Measurements from ENCODE around the gene TLCD5. TPM values are rescaled to one million over a fixed set of nuclear protein-coding genes. Genes with fewer than 3 reads are reported as not detected.
A peak's percentile ranks its signal among the peaks of the same experiment; 100 is the strongest.

Gene TLCD5
- total RNA-seq, 1 experiment from 2014 or later, result 6.0 TPM

GRCh38 chr11:120336641-120337354 lies 11.7 kb downstream of the TLCD5 start:
- H2AFZ ChIP-seq, result peak overlapping the region; percentile 91
- peaks cover 52% of the 10 kb centered on the region for H3K79me2 ChIP-seq (ENCODE audit: low read depth)
- no peak for TF ChIP-seq EZH2 (IDR thresholded peaks at IDR 0.05; ENCODE audit: low read depth)
- TF ChIP-seq CTCF (conservative IDR thresholded peaks at IDR 0.05), result no peak
- H4K20me1 ChIP-seq (ENCODE audit: insufficient read depth), result peaks cover 8% of the 10 kb centered on the region; the same call in 1 of the 2 replicates
- no peaks in the 10 kb centered on the region for H3K36me3 ChIP-seq (ENCODE audit: low read depth)
- H3K27me3 ChIP-seq (ENCODE audit: insufficient read depth, low read depth), result no peaks in the 10 kb centered on the region
- H3K4me3 ChIP-seq, result peak overlapping the region; percentile 90
- H3K9me3 ChIP-seq (ENCODE audit: insufficient read depth, low read depth), result no peaks in the 10 kb centered on the region
- no TSS peak for BruUV-seq (replicated peaks)
- POLR2A ChIA-PET (ENCODE audit: unreplicated experiment), result interaction anchor here (0.5 to 0.6 kb wide), 2 partner anchors 215 to 637 kb away, joined by 4 to 6 read pairs; no protein-coding TSS in a partner anchor
- no peaks in the 10 kb centered on the region for H3K9me2 ChIP-seq (ENCODE audit: insufficient read depth)
- CTCF ChIA-PET, result interaction anchor here (1.2 kb wide), 1 partner anchor 64 kb away, joined by 3 read pairs; no protein-coding TSS in a partner anchor
- H3F3A ChIP-seq (ENCODE audit: insufficient read depth, low read depth), result peaks cover 41% of the 10 kb centered on the region
- intact Hi-C loops (cut with micrococcal nuclease; ENCODE audit: unreplicated experiment), result loop anchor here (2.0 to 10.0 kb wide), 2 partner anchors 96 to 168 kb away; no protein-coding TSS in a partner anchor
- H3K4me2 ChIP-seq, result peak overlapping the region; percentile 95
- peak in 1 of 2 experiments; percentile 36 for DNase-seq
- H3K27ac ChIP-seq, result peak overlapping the region; percentile 39
- peaks cover 69% of the 10 kb centered on the region for H3K4me1 ChIP-seq (replicated peaks; ENCODE audit: insufficient read depth)

GRCh38 chr11:120337355-120338106 lies 12.4 kb downstream of the TLCD5 start:
- CTCF ChIA-PET, result interaction anchor here (0.7 to 1.2 kb wide), 2 partner anchors 63 to 229 kb away, joined by 3 read pairs; no protein-coding TSS in a partner anchor
- H3K4me1 ChIP-seq (replicated peaks; ENCODE audit: insufficient read depth), result peaks cover 62% of the 10 kb centered on the region
- H3K9me3 ChIP-seq (ENCODE audit: insufficient read depth, low read depth), result 0 out of 2 replicates have a peak, but pooled peaks cover 4% of the 10 kb centered on the region
- H2AFZ ChIP-seq, result peak overlapping the region; percentile 91
- peaks cover 34% of the 10 kb centered on the region for H3F3A ChIP-seq (ENCODE audit: insufficient read depth, low read depth)
- H3K4me3 ChIP-seq, result peak overlapping the region; percentile 90
- BruUV-seq (replicated peaks), result TSS peak; percentile 45
- H4K20me1 ChIP-seq (ENCODE audit: insufficient read depth), result peaks cover 8% of the 10 kb centered on the region; the same call in 1 of the 2 replicates
- peak overlapping the region; percentile 95 for H3K4me2 ChIP-seq
- intact Hi-C loops (cut with micrococcal nuclease; ENCODE audit: unreplicated experiment), result loop anchor here (2.0 to 10.0 kb wide), 3 partner anchors 63 to 167 kb away; no protein-coding TSS in a partner anchor
- H3K36me3 ChIP-seq (ENCODE audit: low read depth), result no peaks in the 10 kb centered on the region
- no peaks in the 10 kb centered on the region for H3K9me2 ChIP-seq (ENCODE audit: insufficient read depth)
- peaks cover 60% of the 10 kb centered on the region for H3K79me2 ChIP-seq (ENCODE audit: low read depth)
- TF ChIP-seq EZH2 (IDR thresholded peaks at IDR 0.05; ENCODE audit: low read depth) (no peak), CTCF (conservative IDR thresholded peaks at IDR 0.05) (no peak)
- POLR2A ChIA-PET (ENCODE audit: unreplicated experiment), result interaction anchor here (0.6 kb wide), 2 partner anchors 165 to 637 kb away, joined by 3 to 4 read pairs; no protein-coding TSS in a partner anchor
- peak in 1 of 2 experiments; percentile 50 for DNase-seq
- peak overlapping the region; percentile 39 for H3K27ac ChIP-seq
- H3K27me3 ChIP-seq (ENCODE audit: insufficient read depth, low read depth), result no peaks in the 10 kb centered on the region
